Left colon (tissue), 2 donors: ENCODE data around the gene NPAP1. TPM values are rescaled to one million over a fixed set of nuclear protein-coding genes. Genes with fewer than 3 reads are reported as not detected.
"Not testable (repeated sequence)": the region's sequence is repeated elsewhere in the genome, so short reads cannot be mapped to it uniquely, and the experiment has no call there.

Experiments
- ATAC-seq: fragments of 200-7000 bp; cut with Tn5 transposase; one replicate; pipeline ENCODE4 v1.9.1; 2020; ENCODE audit warnings: mild to moderate bottlenecking, moderate library complexity
- DNase-seq, 2 donors: peaks; one replicate each; pipeline ENCODE4 v3.0.0-alpha.2; 2020
- intact Hi-C, 2 donors: fragments of 100-400 bp; cut with DNase I in 1 of 2; cut with micrococcal nuclease in 1 of 2; formaldehyde crosslinking; loops; one replicate each; pipeline versions ENCODE4 v1.11.2 to v1.14.0; 2022; cut with DNase I, micrococcal nuclease
- long read RNA-seq: library from polyadenylated mRNA; unstranded; transcript quantifications from one replicate; pipeline ENCODE4 v2.0.0, GENCODE V29; 2021
- total RNA-seq, 2 donors: library from RNA; stranded (reverse); fragmentation: NEBNext Ultra II Directional; extraction: Animal tissue kit (Norgen Biotek cat#: 25700); gene quantifications; one replicate each; pipeline ENCODE4 v1.2.1, GENCODE V29; 2021
- donor health status: DM: no; HTN: no; CAD: no.
- donor health status: DM: yes; HTN: yes; CAD: no.

NPAP1 gene, protein sequence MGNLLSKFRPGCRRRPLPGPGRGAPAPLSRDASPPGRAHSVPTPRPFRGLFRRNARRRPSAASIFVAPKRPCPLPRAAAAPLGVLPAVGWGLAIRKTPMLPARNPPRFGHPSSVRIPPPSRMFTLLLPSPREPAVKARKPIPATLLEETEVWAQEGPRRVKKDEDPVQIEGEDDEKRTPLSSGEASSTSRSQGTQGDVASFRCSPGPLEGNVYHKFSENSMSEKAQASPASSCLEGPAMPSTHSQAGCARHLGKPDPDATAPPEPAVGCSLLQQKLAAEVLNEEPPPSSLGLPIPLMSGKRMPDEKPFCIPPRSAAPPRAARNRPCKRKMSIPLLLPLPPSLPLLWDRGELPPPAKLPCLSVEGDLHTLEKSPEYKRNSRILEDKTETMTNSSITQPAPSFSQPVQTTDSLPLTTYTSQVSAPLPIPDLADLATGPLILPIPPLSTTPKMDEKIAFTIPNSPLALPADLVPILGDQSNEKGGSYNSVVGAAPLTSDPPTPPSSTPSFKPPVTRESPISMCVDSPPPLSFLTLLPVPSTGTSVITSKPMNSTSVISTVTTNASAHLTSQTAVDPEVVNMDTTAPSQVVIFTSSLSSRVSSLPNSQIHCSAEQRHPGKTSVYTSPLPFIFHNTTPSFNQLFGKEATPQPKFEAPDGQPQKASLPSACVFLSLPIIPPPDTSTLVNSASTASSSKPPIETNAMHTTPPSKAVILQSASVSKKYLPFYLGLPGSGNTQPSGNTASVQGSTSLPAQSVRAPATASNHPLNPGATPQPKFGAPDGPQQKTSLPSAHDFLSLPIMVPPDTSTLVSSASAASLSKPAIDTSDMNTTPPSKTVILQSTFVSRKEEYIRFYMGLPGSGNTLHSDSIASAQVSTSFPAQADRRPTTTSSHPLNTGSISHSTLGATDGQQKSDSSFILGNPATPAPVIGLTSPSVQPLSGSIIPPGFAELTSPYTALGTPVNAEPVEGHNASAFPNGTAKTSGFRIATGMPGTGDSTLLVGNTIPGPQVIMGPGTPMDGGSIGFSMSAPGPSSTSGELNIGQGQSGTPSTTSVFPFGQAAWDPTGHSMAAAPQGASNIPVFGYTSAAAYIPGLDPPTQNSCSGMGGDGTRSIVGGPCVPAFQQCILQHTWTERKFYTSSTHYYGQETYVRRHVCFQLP
- under 1 TPM in 1 of 2 donors, not detected in 1; 0.06 TPM for total RNA-seq
- long read RNA-seq, result 0 reads

DNA sequence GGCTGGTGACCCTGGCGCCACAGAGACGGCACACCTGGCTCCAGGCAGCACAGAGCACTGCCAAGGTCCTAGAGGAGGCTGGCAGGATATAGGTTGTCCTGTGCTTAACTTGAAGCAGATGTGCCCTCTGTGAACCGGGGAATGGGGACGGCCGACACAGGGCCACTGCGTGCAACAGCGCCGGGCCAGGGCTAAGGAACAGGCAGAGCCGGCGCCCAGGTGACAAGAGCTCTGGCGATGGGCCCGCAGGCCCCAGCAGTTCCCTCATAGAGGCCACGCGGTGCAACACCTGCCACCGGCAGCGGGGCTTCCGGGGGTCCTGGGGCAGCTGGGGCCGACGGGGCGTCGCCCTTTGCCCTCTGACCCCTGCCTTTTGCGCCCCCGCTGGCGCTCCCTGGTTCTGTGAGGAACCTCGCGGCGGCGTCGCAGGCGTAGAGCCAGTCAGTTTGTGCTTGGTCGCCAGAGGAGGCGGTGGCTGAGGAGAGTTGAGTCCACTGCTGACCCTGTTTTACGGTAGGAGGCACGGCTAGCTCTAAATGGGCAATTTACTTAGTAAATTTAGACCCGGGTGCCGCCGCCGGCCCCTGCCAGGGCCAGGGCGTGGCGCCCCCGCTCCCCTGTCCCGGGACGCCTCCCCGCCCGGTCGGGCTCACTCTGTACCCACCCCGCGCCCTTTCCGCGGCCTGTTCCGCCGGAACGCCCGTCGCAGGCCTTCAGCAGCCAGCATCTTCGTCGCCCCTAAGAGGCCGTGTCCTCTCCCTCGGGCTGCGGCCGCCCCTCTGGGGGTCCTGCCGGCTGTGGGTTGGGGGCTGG lies at the start of gene NPAP1:
Gene NPAP1, plus strand, starts transcription at position 444 of the 813 bp plus-strand sequence. Its CDS starts 93 bp downstream, at position 537.
- no peak for ATAC-seq
- no peak for DNase-seq
- intact Hi-C loops, result no loop called here

DNA sequence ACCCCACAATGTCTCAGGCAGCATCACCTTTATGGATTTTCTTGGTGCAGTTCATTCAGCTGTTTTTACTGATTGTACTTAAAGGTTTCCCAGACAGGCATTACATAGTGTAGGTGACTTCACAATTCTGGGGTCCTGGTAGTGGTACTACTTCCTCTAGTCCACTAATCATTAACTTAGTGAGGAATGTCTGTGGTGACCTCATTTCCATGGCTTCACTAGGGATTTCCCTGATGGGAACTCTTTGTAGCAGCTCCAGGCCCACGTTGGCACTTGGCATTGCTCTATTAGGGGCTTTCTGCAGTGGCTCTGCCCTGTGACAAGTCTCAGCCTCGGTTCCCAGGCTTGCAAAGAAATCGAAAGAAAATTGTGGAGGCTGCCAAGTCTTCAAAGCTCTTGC lies 48.1 kb upstream of the NPAP1 start:
- DNase-seq (no peak), ATAC-seq (no peak)
- intact Hi-C loops, result no loop called here

DNA sequence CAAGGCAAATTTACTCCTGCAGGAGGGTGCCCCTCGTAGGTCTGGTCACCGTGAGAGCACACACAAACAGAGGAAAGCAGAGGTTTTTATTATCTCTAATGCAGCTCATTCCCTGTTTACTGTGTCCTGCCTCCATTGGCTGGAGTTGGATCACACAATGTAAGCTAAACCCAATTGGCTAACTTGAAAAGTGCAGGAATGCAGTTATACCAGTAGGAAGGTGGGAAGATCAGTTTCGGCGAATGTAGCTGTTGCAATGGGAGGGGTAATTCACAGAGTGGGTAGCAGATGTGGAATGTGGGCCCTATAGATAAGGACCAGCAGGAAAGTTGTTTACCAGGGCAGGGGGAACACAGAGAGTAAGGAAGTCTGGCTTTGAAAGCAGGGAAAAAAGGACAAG lies 42.5 kb upstream of the NPAP1 start:
- no peak for ATAC-seq
- intact Hi-C loops, result no loop called here

DNA sequence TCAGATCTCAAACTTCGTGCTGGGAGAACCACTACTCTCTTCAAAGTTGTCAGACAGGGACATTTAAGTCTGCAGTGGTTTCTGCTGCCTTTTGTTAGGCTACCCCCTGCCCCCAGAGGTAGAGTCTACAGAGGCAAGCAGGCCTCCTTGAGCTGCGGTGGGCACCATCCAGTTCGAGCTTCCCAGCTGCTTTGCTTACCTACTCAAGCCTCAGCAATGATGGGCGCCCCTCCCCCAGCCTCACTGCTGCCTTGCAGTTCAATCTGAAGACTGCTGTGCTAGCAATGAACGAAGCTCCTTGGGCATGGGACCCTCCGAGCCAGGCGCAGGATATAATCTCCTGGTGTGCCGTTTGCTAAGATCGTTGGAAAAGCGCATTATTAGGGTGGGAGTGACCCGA lies 36.2 kb upstream of the NPAP1 start:
- intact Hi-C loops, DNase-seq, ATAC-seq: not testable (repeated sequence)

More for the DNA sequence above, 42.5 kb upstream of the NPAP1 start:
- DNase-seq, result no peak

DNA sequence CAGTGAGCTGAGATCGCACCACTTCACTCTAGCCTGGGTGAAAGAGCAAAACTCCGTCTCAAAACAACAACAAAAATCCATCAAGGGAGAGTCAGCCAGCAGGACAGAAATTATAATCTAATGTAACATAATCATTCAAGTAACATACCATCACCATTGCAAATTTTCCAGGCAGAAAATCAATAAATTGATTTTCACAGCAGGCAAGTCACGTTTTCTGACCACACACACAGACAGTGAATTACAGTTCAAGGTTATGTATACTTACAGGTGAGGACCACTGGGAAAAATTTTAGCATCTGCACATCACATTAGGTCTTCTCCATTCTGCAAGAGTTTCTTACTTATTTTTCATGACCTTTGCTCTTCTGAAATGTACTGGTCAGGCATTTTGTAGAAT lies 29.9 kb upstream of the NPAP1 start:
- ATAC-seq (no peak), DNase-seq (no peak)
- intact Hi-C loops, result no loop called here

DNA sequence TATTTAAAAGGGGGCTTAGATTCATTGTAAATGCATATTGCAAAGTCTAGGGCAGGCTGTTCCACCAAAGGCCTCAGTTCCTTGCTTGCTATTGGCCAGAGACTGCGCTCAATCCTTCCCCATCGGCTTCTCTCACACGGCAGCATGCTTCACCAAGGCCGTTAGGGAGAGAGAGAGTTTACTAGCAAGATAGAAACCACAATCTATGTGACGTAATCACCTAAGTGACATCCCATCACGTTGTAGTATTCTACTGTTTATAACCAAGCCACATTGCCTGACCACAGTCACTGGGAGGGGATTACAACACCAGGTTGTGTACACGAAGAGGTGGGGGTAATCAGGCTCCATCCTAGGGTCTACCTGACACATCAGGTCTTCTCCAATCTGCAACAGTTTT lies 16.0 kb upstream of the NPAP1 start:
- intact Hi-C loops, result no loop called here

DNA sequence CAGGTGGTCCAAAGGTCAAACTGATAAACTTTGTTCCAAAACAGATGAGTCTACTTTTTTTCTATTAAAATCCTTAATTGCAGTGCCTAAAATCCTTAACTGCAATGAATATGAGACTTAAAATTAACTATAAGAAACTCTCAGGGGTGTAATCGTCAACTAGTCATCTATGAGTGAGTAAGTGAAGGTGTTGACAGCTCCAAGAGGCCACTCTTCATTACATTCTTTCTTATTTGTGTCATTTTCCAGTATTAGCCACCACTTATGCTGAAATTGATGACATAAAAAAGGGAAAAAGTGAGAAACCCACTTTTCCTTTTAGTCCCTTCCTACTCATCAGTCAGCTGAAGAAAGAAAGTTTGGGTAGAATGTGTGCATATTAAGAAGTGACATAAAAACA lies 12.6 kb upstream of the NPAP1 start:
- ATAC-seq (no peak), DNase-seq (no peak)
- intact Hi-C loops, result no loop called here

More for the DNA sequence above, 16.0 kb upstream of the NPAP1 start:
- no peak for DNase-seq
- ATAC-seq, result no peak

DNA sequence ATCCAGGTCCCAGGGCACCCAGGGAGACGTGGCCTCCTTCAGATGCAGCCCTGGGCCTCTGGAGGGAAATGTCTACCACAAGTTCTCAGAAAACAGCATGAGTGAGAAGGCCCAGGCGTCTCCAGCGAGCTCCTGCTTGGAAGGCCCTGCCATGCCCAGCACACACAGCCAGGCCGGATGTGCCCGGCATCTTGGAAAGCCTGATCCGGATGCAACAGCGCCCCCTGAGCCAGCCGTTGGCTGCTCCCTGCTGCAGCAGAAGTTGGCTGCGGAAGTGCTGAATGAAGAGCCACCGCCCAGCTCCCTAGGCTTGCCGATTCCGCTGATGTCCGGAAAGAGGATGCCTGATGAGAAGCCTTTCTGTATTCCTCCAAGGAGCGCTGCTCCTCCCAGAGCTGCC lies 856 bp downstream of the NPAP1 start:
- DNase-seq (no peak), ATAC-seq (no peak)
- intact Hi-C loops, result no loop called here

DNA sequence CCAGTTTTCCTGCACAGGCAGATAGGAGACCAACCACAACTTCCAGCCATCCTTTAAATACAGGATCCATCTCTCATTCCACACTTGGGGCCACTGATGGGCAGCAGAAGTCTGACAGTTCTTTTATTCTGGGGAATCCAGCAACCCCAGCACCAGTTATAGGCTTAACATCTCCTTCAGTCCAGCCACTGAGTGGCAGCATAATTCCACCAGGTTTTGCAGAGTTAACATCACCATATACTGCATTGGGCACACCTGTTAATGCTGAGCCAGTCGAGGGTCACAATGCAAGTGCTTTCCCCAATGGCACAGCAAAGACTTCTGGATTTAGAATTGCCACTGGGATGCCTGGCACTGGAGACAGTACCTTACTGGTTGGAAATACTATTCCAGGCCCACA lies 2.9 kb downstream of the NPAP1 start:
- ATAC-seq, result no peak

DNA sequence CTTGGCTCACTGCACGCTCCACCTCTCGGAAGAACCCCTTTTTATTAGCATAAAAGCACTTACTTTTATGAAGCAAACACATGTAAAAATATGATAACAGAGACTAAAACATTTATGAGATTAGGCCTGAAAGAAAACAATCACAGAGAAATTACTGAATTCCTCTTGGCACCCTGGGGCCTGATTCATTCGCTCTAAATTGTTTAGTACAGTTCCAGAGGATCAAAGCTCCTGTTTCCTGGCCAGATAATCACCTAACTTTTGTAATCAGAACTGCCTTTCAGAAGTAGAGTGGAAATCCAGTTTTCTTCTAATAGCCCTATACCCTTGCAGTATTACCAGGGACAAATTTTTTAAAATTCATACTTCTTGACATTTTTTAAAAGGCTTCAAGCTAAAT lies 6.4 kb downstream of the NPAP1 start:
- intact Hi-C loops, result no loop called here
- ATAC-seq, result no peak
- no peak for DNase-seq

More for the DNA sequence above, 2.9 kb downstream of the NPAP1 start:
- no peak for DNase-seq
- intact Hi-C loops, result no loop called here

DNA sequence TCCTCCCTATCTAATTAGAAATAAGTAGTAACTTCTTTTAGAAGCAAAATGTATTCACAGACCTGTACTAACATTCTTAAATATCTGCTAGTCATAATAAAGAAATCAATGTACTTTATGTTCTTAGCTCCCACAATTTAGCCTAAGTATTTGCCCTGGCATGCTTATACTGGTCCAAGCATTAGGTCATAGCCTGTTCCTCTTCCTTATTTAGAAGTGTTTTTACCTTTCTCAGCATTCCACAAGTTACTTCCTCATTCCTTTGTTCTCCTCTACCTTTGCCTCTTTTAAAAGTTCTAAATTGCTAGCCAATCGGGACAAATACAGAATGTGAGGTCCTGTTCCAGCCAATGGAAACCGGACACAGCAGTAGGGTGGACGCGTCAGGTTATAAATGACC lies 7.3 kb downstream of the NPAP1 start:
- DNase-seq, intact Hi-C loops, ATAC-seq: not testable (repeated sequence)

DNA sequence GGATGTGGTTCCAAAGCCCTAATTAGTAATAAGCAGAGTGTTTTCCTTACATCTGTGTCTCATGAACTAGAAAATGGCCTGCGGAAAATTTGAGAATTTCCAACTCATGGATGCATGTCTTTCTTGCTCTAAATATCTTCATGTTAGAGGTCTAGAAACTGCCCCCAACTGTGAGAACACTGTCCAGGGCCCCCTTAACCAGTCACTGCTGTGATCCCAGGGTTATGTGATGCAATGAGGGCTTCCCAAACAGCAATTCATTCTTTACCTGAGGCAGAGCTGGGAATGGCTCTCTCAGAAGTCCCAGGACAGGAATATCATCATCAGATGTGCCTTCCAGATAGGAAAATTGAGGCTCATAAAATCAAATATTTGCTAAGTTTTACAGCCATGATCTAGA lies 8.2 kb downstream of the NPAP1 start:
- DNase-seq (no peak), ATAC-seq (no peak)
- intact Hi-C loops, result no loop called here

DNA sequence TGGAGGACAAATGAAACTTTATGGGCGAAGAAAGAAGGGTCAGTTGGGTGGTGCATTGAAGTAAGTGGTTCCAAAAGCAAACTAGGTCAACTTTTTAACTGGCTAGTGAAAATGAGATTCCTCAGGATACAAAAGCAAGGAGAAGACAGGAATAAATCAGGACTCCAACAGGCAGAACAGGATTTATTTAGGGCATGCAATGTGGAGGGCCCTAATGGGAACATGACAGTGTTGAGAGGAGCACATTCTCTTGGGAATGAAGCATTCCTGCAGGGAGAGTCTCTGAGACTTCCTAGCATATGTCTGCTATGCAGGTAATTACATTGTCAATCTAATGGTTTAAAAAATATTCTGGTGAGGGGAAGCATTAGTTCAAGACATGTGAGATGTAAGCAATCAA lies 8.7 kb downstream of the NPAP1 start:
- intact Hi-C loops, result no loop called here
- ATAC-seq, result no peak
- DNase-seq, result no peak

DNA sequence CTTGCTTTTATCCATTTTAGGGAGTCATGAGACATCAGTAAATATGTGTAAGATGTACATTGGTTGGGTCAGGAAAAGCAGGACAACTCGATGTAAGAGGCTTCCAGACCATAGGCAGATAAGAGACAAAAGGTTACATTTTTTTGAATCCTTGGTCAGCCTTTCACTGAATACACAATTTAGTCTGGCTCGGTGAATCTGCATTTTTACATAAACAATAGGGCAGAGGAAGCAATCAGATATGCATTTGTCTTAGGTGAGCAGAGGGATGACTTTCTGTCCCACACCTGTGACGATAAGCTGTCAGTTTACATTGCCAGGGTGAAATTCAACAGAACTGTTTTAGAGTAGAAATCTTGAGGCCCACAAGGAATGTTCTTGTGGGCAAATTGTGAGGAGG lies 20.6 kb downstream of the NPAP1 start:
- no peak for ATAC-seq
- intact Hi-C loops, result no loop called here
- no peak for DNase-seq

DNA sequence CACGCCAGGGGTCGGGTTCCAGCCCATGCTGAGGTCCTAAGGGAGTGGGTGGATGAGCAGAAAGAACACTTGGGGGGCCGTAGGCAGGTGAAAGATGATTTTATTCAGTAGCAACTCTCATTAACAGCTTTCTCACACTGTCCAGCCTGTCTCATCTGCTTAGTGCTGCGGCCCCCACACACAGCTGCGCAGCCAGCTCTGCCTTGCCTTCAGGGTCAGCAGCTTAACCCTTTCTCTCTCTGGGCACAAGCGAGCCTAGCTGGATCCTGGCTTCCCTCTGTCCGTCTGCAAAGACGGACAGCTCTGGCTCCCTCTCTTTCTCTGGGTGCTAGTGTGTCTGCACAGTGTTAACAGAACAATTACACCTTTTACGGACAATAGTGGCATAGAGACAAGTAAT lies 21.3 kb downstream of the NPAP1 start:
- DNase-seq (no peak), ATAC-seq (no peak)
- intact Hi-C loops, result no loop called here

DNA sequence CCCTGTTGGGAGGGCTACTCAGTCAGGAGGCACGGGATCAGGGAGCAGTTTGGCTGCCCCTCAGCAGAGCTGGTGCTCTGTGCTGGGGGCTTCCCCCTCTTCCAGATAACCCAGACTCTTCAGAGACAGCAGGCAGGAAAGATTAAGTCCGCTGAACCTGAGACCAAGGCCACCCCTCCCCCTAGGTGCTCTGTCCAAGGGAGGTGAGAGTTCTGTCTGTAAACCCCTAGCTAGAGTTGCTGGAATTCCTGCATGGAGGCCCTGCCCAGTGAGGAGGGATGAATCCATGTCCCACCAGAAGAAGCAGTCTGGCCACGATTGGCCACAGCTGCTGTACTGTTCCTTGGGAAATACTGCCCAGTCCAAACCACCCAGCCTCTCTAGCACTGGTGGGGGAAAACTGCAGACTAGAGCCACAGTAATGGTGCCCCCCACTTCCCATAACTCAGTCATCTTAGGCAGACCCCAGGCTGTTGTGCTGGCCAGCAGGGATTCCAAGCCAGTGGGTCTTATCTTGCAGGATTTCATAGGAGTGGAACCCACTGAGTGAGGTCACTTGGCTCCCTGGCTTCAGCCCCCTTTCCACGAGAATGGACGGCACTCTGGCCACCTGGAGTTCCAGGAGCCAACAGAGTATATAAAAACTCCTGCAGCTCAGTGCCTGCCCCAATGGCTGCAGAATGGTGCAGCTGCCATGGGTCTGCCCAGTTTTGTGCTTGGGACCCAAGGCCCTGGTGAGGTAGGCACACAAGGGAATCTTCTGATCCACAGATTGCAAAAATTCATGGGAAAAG lies 42.9 kb downstream of the NPAP1 start:
- intact Hi-C loops, result no loop called here
- ATAC-seq (no peak), DNase-seq (no peak)

DNA sequence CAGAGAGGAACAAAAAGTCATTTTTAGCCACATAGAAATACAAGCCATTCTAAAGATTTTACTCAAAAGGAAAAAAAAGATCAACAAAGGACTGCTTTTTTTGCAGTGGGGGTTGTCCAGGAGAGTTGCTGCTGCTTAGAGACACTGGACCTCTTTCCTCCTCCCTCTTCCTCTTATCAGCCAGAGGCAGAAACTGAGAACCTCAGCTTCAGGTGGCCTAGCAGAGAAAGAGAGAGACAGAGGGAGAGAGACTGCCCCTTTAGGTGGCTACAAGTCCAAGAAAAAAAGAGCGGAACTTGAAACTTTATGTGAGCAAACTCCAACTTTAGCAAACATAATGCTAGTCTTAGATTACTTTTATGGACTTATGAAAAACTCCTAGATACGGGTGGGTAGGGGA lies 54.2 kb downstream of the NPAP1 start:
- DNase-seq (no peak), ATAC-seq (no peak)
- intact Hi-C loops, result no loop called here
